Neural cell (in vitro differentiated cells): ENCODE measurements around the gene EBLN2. TPM values are rescaled to one million over a fixed set of nuclear protein-coding genes. Genes with fewer than 3 reads are reported as not detected.

ENCODE experiments used
- H2AFZ ChIP-seq: fragments of 200-600, 300-800 bp; sonication (generic), shearing (Covaris generic); 2 replicates; pipeline ENCODE4 v1.6.0; 2014; ENCODE audit warnings: low read depth, mild to moderate bottlenecking, antibody characterized with exemption, low read length, moderate library complexity
- H3F3A ChIP-seq: fragments of 200-600 bp; shearing (Covaris generic); 2 replicates; pipeline ENCODE4 v1.6.1; 2016; ENCODE audit warnings: mild to moderate bottlenecking, moderate library complexity, mixed read lengths, antibody characterized with exemption, low read length; ENCODE audit not compliant: insufficient read depth, poor library complexity, severe bottlenecking
- H3K27ac ChIP-seq: fragments of 200-600, 300-800 bp; sonication (generic), shearing (Covaris generic); 2 replicates; pipeline ENCODE4 v1.5.1; 2014; ENCODE audit warnings: mild to moderate bottlenecking, low read length, moderate library complexity
- H3K27me3 ChIP-seq: fragments of 300-800, 200-600 bp; sonication (generic), shearing (Covaris generic); 2 replicates; pipeline ENCODE4 v1.6.0; 2014; ENCODE audit warnings: mild to moderate bottlenecking, low read depth, low read length, moderate library complexity; ENCODE audit not compliant: insufficient read depth
- H3K36me3 ChIP-seq: fragments of 300-800, 200-600 bp; sonication (generic), shearing (Covaris generic); 2 replicates; pipeline ENCODE4 v1.5.1; 2014; ENCODE audit warnings: mild to moderate bottlenecking, antibody characterized with exemption, low read length, moderate library complexity; ENCODE audit not compliant: insufficient read depth
- H3K4me2 ChIP-seq: fragments of 300-800, 200-600 bp; sonication (generic), shearing (Covaris generic); 2 replicates; pipeline ENCODE4 v1.6.0; 2014; ENCODE audit warnings: mild to moderate bottlenecking, low read length
- H3K4me3 ChIP-seq: fragments of 300-800, 200-600 bp; sonication (generic), shearing (Covaris generic); 2 replicates; pipeline ENCODE4 v1.5.1; 2014; ENCODE audit warnings: mild to moderate bottlenecking, low read length, moderate library complexity
- H3K79me2 ChIP-seq: fragments of 200-600 bp; shearing (Covaris generic); replicated peaks from 2 replicates; pipeline ENCODE4 v1.6.0; 2014; ENCODE audit warnings: mild to moderate bottlenecking, low read length, moderate library complexity; ENCODE audit not compliant: insufficient read depth
- H3K9ac ChIP-seq: fragments of 300-800, 200-600 bp; sonication (generic), shearing (Covaris generic); 2 replicates; pipeline ENCODE4 v1.6.1; 2016; ENCODE audit warnings: mild to moderate bottlenecking, low read length, mixed read lengths
- H3K9me2 ChIP-seq: fragments of 200-600 bp; shearing (Covaris generic); 2 replicates; pipeline ENCODE4 v1.6.1; 2016; ENCODE audit warnings: mild to moderate bottlenecking, low read length, mixed read lengths; ENCODE audit not compliant: insufficient read depth
- H3K9me3 ChIP-seq: fragments of 200-600, 300-800 bp; sonication (generic), shearing (Covaris generic); 2 replicates; pipeline ENCODE4 v1.6.1; 2016; ENCODE audit warnings: mild to moderate bottlenecking, mixed run types, low read length, moderate library complexity, mixed read lengths
- H4K20me1 ChIP-seq: fragments of 200-600 bp; shearing (Covaris generic); 2 replicates; pipeline ENCODE4 v1.6.1; 2016; ENCODE audit warnings: mild to moderate bottlenecking, mixed run types; ENCODE audit not compliant: insufficient read depth
- EP300 ChIP-seq: fragments of 450-650 bp; conservative IDR thresholded peaks from 2 replicates; pipeline ENCODE4 v1.6.1; 2014; ENCODE audit warnings: antibody characterized with exemption, mild to moderate bottlenecking, moderate library complexity; ENCODE audit not compliant: poor library complexity, severe bottlenecking
- EZH2 ChIP-seq: fragments of 200-600, 300-800 bp; shearing (Covaris generic), sonication (generic); IDR thresholded peaks from 2 replicates; pipeline ENCODE4 v1.6.1; 2014; ENCODE audit warnings: antibody characterized with exemption, low read length, borderline replicate concordance, mild to moderate bottlenecking; ENCODE audit not compliant: insufficient read depth, poor library complexity, severe bottlenecking
- MXI1 ChIP-seq: fragments of 450-650 bp; conservative IDR thresholded peaks from 2 replicates; pipeline ENCODE4 v1.6.1; 2014; ENCODE audit warnings: antibody characterized with exemption, mild to moderate bottlenecking; ENCODE audit not compliant: poor library complexity, severe bottlenecking
- POLR2AphosphoS5 ChIP-seq: IDR thresholded peaks from 2 replicates; pipeline ENCODE4 v1.6.1; 2012
- RAD21 ChIP-seq: fragments of 450-650 bp; conservative IDR thresholded peaks from 2 replicates; pipeline ENCODE4 v1.6.1; 2014; ENCODE audit warnings: antibody characterized with exemption, mild to moderate bottlenecking, moderate library complexity
- SMC3 ChIP-seq: fragments of 450-650 bp; conservative IDR thresholded peaks from 2 replicates; pipeline ENCODE4 v1.6.1; 2014; ENCODE audit warnings: antibody characterized with exemption, mild to moderate bottlenecking, moderate library complexity; ENCODE audit not compliant: poor library complexity
- TAF1 ChIP-seq: IDR thresholded peaks from 2 replicates; pipeline ENCODE4 v1.6.1; 2012; ENCODE audit warnings: low read depth
- polyA plus RNA-seq: library from polyadenylated mRNA; depleted of rRNA; stranded (reverse); fragments of >200 nt; gene quantifications from 2 replicates; pipeline ENCODE4 v1.2.3, GENCODE V29; 2014
- TF ChIP-seq, protein P1 (sequence below): fragments of 450-650 bp; IDR thresholded peaks from 2 replicates; pipeline ENCODE4 v1.5.1; 2014; ENCODE audit warnings: antibody characterized with exemption, mild to moderate bottlenecking, moderate library complexity; ENCODE audit not compliant: poor library complexity, severe bottlenecking
- TF ChIP-seq, protein P2 (sequence below): IDR thresholded peaks from 2 replicates; pipeline ENCODE4 v1.6.1; 2012; ENCODE audit warnings: borderline replicate concordance

Gene EBLN2
- polyA plus RNA-seq, 1 donor from 2014 or later = 8.3 TPM

DNA sequence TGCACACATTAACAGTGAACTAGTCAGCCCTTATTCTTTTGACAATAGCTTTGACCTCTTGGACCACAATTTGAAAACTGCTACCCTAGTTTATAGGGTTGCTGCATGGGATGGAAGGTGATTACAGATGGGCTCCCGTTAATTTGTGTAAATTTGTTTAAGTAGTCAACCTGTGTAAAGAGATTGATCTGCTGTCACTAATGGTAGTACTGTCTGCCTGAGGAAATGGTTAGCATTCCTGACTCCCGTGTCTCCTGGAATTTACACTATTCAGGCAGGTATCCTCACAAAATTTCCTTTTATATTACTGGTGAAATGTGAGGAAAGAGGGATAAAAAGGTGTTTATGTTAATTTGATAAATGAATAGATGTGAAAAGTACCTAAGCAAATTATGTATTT lies 15.3 kb upstream of the EBLN2 start:
- Histone ChIP-seq H3K27me3 (no peaks in the 10 kb centered on the region), H3K27ac (no peak overlapping the region), H3K4me3 (no peak overlapping the region), H4K20me1 (no peaks in the 10 kb centered on the region), H3K9me2 (no peaks in the 10 kb centered on the region), H3F3A (no peaks in the 10 kb centered on the region), H3K9me3 (no peaks in the 10 kb centered on the region), H3K79me2 (peaks cover 94% of the 10 kb centered on the region), H3K9ac (no peak overlapping the region), H2AFZ (no peak overlapping the region), H3K4me2 (no peak overlapping the region), H3K36me3 (no peaks in the 10 kb centered on the region)
- TF ChIP-seq RAD21 (no peak), TAF1 (no peak), POLR2AphosphoS5 (no peak), MXI1 (no peak), EZH2 (no peak)
- TF ChIP-seq, protein P1, sequence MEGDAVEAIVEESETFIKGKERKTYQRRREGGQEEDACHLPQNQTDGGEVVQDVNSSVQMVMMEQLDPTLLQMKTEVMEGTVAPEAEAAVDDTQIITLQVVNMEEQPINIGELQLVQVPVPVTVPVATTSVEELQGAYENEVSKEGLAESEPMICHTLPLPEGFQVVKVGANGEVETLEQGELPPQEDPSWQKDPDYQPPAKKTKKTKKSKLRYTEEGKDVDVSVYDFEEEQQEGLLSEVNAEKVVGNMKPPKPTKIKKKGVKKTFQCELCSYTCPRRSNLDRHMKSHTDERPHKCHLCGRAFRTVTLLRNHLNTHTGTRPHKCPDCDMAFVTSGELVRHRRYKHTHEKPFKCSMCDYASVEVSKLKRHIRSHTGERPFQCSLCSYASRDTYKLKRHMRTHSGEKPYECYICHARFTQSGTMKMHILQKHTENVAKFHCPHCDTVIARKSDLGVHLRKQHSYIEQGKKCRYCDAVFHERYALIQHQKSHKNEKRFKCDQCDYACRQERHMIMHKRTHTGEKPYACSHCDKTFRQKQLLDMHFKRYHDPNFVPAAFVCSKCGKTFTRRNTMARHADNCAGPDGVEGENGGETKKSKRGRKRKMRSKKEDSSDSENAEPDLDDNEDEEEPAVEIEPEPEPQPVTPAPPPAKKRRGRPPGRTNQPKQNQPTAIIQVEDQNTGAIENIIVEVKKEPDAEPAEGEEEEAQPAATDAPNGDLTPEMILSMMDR = no peak

DNA sequence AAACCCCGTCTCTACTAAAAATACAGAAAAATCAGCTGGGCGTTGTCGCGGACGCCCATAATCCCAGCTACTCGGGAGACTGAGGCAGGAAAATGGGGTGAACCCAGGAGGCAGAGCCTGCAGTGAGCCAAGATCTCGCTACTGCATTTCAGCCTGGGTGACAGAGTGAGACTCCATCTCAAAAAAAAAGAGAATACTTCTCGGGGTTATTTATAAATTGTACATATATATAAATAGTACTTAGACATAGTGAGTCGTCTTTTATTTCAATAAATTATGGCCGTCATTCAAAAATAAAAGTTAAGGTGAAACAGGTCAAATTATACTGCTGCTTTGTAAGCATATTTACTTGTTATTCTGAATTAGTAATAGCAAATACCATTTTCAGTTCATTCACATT lies 12.1 kb upstream of the EBLN2 start:
- TF ChIP-seq, protein P2, sequence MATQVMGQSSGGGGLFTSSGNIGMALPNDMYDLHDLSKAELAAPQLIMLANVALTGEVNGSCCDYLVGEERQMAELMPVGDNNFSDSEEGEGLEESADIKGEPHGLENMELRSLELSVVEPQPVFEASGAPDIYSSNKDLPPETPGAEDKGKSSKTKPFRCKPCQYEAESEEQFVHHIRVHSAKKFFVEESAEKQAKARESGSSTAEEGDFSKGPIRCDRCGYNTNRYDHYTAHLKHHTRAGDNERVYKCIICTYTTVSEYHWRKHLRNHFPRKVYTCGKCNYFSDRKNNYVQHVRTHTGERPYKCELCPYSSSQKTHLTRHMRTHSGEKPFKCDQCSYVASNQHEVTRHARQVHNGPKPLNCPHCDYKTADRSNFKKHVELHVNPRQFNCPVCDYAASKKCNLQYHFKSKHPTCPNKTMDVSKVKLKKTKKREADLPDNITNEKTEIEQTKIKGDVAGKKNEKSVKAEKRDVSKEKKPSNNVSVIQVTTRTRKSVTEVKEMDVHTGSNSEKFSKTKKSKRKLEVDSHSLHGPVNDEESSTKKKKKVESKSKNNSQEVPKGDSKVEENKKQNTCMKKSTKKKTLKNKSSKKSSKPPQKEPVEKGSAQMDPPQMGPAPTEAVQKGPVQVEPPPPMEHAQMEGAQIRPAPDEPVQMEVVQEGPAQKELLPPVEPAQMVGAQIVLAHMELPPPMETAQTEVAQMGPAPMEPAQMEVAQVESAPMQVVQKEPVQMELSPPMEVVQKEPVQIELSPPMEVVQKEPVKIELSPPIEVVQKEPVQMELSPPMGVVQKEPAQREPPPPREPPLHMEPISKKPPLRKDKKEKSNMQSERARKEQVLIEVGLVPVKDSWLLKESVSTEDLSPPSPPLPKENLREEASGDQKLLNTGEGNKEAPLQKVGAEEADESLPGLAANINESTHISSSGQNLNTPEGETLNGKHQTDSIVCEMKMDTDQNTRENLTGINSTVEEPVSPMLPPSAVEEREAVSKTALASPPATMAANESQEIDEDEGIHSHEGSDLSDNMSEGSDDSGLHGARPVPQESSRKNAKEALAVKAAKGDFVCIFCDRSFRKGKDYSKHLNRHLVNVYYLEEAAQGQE = no peak
- TF ChIP-seq EP300 = no peak
- no peak for TF ChIP-seq MXI1
- TF ChIP-seq POLR2AphosphoS5 = no peak
- TF ChIP-seq, protein P1 = no peak
- TF ChIP-seq RAD21 = no peak
- no peak for TF ChIP-seq SMC3
- no peak for TF ChIP-seq TAF1
- TF ChIP-seq EZH2 = no peak
- H3K4me2 ChIP-seq = no peak overlapping the region
- peaks cover 79% of the 10 kb centered on the region for H3K79me2 ChIP-seq
- no peaks in the 10 kb centered on the region for H3K36me3 ChIP-seq
- no peaks in the 10 kb centered on the region for H3F3A ChIP-seq
- no peak overlapping the region for H3K9ac ChIP-seq
- no peak overlapping the region for H3K27ac ChIP-seq
- H3K4me3 ChIP-seq = no peak overlapping the region
- no peaks in the 10 kb centered on the region for H3K9me2 ChIP-seq
- no peaks in the 10 kb centered on the region for H3K27me3 ChIP-seq
- H2AFZ ChIP-seq = no peak overlapping the region
- no peaks in the 10 kb centered on the region for H4K20me1 ChIP-seq
- H3K9me3 ChIP-seq = no peaks in the 10 kb centered on the region
